AG10803 (cell line): Measurements from ENCODE around the gene CDCP1.

Experiments
- DNase-seq: peaks from one replicate; pipeline ENCODE4 v3.0.0; 2010; ENCODE audit warnings: low read depth
- H3K4me3 ChIP-seq: 2 replicates; pipeline ENCODE4 v1.5.1; 2011; ENCODE audit warnings: mild to moderate bottlenecking, low read length, control low read depth
- TF ChIP-seq, protein P1 (sequence below): conservative IDR thresholded peaks from 2 replicates; pipeline ENCODE4 v1.5.1; 2011; ENCODE audit warnings: mild to moderate bottlenecking, low read length, control low read depth, inconsistent platforms

Gene CDCP1

DNA sequence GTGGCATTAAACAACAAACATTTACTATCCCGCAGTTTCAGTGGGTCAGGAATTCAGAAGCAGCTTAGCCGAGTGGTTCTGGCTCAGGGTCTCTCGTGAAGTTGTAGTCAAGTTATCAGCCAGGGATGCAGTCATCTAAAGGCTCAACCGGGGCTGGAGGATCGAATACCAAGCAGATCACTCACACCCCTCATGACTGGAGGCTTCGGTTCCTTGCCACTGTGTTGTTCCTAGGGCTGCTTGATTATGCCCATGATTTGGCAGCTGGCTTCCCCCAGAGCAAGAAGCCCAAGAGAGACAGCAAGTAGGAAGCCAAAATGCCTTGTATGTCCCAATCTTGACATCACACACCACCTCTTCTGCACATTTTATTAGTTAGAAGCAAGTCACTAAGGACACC lies 33.9 kb upstream of the CDCP1 start:
- H3K4me3 ChIP-seq, result no peak overlapping the region
- TF ChIP-seq, protein P1, sequence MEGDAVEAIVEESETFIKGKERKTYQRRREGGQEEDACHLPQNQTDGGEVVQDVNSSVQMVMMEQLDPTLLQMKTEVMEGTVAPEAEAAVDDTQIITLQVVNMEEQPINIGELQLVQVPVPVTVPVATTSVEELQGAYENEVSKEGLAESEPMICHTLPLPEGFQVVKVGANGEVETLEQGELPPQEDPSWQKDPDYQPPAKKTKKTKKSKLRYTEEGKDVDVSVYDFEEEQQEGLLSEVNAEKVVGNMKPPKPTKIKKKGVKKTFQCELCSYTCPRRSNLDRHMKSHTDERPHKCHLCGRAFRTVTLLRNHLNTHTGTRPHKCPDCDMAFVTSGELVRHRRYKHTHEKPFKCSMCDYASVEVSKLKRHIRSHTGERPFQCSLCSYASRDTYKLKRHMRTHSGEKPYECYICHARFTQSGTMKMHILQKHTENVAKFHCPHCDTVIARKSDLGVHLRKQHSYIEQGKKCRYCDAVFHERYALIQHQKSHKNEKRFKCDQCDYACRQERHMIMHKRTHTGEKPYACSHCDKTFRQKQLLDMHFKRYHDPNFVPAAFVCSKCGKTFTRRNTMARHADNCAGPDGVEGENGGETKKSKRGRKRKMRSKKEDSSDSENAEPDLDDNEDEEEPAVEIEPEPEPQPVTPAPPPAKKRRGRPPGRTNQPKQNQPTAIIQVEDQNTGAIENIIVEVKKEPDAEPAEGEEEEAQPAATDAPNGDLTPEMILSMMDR, result no peak
- peak; percentile 77 for DNase-seq

DNA sequence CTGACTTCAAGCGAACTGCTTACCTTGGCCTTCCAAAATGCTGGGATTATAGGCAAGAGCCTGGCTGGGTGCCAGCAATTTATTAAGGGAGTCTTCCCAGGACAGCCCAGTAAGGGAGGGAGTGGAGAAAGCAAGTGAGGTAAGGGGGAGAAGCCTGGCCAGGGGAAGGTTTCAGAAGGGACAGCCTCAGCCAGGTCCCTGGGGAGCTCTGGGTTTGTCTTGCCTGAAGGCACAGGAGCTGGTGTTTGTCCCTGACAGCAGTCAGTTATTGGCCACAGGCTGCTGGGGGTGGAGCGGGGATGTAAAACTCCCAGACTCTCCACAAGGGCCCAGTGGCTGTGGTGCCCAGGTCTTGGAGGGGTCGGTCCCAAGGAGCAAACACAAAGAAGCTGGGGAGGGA lies 33.0 kb upstream of the CDCP1 start:
- DNase-seq, result no peak
- H3K4me3 ChIP-seq, result no peak overlapping the region
- TF ChIP-seq, protein P1, result no peak

DNA sequence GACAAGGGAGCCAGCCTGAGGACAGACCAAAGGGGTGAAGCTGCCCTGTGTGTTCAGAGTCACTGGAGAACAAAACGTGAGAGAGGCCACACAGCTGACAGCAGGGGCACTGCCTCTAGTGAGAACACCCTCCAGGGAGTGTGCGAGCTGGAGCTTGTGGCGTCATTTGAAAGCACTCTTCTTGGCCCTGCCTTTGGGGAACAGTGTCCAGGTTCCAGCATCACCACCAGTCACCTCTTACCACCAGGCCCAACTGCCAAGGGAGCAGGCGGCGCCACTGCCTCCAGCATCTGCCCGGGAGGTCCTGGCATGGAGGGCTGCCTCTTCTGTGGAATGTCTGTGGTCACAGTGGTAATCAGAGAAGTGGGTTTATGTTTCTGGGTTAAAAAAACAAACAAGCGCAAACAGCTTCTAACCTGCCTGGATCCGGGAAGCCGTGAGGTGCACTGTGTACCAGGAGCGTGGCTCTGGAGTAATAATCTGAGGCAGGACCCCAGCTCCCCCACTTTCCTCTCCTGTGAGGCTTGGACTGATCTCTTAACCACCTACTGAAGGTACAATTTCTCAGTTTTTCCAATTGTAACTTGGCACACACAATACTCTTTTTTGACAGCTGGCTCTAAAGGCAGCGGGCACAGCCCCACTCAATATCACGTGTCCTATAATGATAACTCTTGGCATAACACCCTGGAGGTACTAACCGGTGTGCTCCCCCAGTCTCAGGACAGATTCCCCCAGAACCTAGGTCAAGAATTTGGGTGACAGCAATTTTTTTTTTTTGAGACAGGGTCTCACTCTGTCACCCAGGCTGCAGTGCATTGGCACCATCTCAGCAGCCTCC lies 32.2 kb upstream of the CDCP1 start:
- DNase-seq, result peak; percentile 33
- no peak overlapping the region for H3K4me3 ChIP-seq
- TF ChIP-seq, protein P1, result no peak

DNA sequence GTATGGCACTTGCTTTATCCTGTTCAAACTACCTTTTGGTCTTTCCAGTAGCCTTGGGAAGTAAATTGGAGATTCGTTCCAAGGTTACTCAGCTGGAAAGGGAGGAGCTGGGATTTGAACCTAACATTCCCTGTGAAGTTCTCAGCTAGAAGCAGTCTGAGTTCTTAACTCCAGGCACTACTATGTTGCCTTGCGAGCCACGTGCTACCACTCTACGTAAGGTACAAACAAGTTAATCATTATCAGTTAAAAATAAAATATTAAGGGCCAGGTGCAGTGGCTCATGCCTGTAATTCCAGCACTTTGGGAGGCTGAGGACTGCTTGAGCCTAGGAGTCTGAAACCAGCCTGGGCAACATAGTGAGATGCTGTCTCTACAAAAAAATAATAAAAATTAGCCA lies 30.7 kb upstream of the CDCP1 start:
- TF ChIP-seq, protein P1, result no peak
- H3K4me3 ChIP-seq, result no peak overlapping the region
- no peak for DNase-seq

DNA sequence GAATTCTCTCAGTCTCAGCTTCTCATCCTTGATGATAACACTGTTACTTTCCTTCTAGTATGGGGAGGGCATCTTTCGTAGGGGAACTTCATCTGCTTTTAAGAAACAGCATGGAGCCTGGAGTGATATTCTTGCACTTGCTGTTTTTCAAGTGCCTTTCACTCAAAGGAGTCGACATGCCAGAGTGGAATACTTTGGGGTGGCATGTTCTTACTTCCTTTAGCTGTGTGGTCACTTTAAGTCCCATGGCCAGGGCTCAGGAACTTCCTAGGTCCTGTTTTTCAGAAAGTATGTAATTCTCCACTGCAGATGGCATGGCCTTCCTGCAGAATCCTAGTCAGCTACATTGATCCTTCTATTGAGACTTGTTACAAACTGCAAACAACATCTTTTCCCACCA lies 28.1 kb upstream of the CDCP1 start:
- DNase-seq, result no peak
- no peak overlapping the region for H3K4me3 ChIP-seq
- TF ChIP-seq, protein P1, result no peak

DNA sequence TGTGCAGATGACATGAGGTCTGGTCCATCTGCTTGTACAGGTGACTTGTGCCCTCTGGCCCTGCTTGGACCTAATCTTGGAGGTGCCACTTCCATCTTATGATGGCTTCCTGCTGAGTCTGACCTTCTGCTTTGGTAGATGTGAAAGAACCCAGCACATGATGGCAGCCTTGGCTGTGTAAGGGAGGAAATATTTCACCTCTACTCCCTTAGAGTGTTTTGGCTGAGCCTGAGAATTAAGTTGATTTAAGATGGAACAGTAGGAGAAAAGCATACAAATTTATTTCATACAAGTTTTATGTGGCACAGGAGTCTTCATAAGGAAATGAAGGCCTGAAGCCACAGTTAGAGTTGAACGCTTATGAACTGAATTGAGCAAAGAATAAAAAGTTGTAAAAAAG lies 27.6 kb upstream of the CDCP1 start:
- TF ChIP-seq, protein P1, result no peak
- no peak for DNase-seq
- H3K4me3 ChIP-seq, result no peak overlapping the region

DNA sequence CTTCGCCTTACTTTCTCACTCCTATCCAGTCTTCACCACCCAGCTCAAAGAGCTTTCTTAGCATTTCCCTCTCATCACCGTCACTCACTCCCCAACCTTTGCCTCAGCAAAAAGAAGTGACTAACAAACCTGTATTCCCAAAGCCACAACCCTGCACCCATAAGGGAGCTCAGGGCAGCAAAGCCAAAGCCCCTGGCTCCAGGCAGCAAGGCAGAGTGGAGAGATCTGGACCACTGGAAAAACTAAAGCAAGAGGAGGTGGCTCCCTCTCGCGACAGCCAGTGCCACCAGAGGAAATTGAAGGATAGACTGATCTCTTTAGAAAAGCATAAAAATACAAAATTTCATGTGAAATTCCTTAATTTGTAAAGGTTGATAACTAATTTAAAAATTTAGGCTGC lies 25.1 kb upstream of the CDCP1 start:
- no peak for DNase-seq
- no peak overlapping the region for H3K4me3 ChIP-seq
- TF ChIP-seq, protein P1, result no peak; the same call in 1 of the 2 replicates
